Pulmonary artery endothelial cell (primary cell): ENCODE measurements around the gene LAMA1. TPM values are rescaled to one million over a fixed set of nuclear protein-coding genes. Genes with fewer than 3 reads are reported as not detected.
"Not testable (repeated sequence)": the region's sequence is repeated elsewhere in the genome, so short reads cannot be mapped to it uniquely, and the experiment has no call there.

Experiments
- DNase-seq: peaks from one replicate; pipeline ENCODE4 v3.0.0-alpha.2; 2011; ENCODE audit warnings: low read depth, low spot score
- total RNA-seq: library from RNA; depleted of rRNA; stranded (reverse); fragments of >200 nt; gene quantifications from 2 replicates; pipeline ENCODE4 v1.2.3, GENCODE V29; 2014

Gene LAMA1, protein sequence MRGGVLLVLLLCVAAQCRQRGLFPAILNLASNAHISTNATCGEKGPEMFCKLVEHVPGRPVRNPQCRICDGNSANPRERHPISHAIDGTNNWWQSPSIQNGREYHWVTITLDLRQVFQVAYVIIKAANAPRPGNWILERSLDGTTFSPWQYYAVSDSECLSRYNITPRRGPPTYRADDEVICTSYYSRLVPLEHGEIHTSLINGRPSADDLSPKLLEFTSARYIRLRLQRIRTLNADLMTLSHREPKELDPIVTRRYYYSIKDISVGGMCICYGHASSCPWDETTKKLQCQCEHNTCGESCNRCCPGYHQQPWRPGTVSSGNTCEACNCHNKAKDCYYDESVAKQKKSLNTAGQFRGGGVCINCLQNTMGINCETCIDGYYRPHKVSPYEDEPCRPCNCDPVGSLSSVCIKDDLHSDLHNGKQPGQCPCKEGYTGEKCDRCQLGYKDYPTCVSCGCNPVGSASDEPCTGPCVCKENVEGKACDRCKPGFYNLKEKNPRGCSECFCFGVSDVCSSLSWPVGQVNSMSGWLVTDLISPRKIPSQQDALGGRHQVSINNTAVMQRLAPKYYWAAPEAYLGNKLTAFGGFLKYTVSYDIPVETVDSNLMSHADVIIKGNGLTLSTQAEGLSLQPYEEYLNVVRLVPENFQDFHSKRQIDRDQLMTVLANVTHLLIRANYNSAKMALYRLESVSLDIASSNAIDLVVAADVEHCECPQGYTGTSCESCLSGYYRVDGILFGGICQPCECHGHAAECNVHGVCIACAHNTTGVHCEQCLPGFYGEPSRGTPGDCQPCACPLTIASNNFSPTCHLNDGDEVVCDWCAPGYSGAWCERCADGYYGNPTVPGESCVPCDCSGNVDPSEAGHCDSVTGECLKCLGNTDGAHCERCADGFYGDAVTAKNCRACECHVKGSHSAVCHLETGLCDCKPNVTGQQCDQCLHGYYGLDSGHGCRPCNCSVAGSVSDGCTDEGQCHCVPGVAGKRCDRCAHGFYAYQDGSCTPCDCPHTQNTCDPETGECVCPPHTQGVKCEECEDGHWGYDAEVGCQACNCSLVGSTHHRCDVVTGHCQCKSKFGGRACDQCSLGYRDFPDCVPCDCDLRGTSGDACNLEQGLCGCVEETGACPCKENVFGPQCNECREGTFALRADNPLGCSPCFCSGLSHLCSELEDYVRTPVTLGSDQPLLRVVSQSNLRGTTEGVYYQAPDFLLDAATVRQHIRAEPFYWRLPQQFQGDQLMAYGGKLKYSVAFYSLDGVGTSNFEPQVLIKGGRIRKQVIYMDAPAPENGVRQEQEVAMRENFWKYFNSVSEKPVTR (N-terminal part only)
- under 0.01 and 0.07 TPM in 2 replicates for total RNA-seq

DNA sequence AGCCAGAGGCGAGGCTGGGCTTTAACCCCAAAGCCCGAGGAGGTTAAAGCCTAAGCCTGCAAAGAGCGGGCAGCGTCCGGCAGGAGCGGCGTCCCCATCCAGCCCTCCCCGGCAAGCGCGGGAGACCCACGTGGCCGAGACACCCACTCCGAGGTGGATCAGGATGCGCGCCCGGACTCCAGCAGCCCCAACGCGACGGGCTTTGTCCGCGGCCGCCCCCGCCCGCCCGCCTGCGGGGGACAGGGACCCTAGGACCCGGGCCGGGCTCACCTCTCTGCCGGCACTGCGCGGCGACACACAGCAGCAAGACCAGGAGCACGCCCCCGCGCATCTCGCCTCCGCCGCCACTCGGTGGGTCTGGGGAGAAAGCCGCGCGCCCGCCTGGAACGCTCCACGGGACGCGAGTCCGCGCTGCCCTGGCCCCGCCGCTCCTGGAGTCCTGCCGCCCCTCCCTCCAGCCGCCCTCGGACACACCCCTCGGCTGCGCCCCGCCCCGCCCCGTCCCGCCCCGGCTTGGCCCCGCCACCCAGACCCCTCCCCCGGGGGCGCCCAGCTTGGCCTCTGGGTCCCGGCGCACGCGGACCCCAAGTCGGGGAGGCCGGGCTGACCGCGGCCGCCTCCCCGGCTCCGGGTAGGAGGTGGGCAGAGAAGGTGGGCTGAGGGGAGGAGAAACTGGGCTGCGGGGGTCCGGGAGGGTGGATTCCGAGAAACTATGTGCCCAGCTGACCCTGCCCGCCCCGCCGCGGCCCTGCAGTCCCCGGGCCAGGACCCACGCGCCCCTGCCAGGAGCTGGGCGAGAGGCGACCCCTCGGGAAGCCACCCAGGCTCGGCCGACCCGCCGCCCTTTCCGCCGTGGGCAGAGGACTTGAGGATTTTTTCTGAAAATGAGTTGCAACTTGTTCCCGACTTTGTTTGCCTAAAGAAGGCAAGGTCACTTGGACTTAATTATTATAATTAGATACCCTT, at the start of gene LAMA1:
LAMA1 (minus strand) TSS at position 408 of the 966 bp plus-strand sequence; CDS start at position 331, 77 bp downstream.
- DNase-seq = no peak

DNA sequence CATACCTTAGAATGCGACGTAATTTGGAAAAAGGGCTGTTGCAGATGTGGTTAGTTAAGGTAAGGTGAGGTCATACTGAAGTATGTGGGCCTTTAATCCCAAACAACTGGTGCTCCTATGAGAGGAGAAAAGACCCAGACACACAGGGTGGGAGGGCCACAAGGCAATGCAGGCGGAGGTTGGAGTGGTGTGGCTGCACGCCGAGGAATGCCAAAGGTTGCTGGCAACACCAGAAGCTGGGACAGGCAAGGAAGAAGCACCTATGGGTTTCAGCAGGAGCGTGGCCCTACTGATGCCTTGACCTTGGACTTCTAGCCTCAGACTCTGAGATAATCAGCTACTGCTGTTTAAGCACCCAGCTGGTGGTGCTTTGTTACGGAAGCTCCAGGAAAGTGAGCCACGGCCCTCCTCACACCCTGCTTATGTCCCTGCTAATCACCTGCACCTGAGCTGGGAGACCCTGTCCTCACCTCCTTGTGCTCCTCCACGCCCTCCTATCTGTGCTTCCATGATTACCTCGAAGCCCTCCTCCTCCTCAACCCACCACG, 48.3 kb upstream of the LAMA1 start:
- DNase-seq = no peak

DNA sequence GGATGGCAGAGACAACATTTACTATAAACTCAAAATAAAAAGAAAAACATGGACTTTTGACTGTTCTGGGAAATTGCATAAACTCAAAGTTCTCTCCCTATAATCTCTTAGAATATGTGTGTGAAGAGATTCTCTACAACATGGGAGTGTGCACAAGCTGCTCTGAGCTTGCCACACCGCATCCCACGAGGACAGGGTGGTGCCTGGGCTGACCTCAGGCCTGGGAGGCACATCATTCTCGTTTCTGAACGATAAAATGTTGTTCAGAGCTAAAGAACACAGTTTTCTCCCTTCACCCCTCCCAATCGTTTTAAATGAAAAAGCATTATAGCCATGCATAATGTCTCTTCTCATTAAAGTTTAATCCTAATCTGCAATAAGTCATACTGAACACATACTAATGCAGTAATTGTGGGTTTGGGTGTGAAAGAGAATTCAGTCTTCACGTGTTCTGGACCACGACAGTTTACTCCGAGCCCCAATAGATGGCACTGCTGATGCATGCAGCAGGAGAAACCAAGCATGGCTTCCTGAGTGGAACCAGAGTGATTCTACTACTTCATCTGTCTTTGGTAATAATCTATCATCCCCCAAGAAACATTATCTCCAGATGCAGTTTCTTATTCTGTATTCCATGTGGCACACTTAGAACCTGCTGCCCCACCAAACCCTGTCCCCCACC, 46.9 kb upstream of the LAMA1 start:
- no peak for DNase-seq

DNA sequence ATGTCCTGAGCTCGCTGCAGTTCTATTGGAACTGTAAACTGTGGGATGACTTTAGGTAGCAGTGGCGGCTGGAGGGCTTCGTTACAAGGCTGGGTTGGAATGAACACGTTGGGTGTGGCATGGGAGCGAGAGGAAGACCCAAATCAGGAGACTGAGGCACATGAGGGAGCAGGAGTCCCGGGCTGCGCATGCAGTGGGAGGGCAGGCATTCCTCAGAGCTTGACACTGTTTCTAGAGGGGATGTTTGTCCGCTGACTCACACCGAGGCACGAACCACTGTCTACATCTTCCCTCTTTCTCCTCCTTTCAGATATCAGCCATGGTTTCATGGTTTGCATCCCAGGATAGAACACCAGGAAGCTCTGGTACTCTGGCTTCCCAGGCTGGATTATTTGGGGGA, 40.6 kb upstream of the LAMA1 start:
- DNase-seq = no peak

DNA sequence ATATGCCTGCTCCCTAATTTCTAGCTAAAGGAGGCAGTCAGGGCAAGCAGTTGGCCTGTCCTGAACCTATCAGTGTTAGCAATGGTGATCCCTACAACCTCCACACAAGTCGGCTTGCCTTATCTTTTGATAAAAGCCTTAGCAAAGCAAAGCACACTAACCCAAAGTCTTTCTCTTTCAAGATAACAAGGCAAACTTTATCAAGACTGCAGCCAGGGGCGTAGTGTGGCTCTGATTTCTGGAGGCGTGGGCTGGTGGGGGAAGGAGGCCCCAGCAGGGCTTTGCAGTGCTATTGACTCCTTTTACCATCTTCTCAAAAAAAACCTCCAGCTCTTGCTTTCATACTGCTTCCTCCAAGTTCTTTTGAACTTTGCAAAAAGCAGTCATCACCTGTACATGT, 40.2 kb upstream of the LAMA1 start:
- DNase-seq = no peak

DNA sequence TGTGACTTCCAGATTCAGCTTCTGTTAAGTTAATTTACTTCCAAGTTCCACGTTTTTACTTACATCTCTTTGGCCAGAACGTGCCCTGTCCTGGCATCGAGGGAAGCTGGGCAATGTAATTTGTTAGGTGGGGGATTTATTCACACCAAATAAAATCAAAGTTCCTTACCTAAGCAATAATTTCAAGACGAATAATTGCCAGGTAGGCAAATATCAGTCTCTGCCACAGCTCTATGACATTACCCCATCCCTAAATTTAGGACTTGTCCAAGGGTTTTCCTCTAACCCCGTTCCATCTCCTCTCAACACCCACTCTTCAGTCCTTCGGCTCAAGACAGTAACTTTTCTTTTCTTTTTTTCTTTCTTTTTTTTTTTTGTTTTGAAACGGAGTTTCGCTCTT, 38.3 kb upstream of the LAMA1 start:
- DNase-seq = no peak

DNA sequence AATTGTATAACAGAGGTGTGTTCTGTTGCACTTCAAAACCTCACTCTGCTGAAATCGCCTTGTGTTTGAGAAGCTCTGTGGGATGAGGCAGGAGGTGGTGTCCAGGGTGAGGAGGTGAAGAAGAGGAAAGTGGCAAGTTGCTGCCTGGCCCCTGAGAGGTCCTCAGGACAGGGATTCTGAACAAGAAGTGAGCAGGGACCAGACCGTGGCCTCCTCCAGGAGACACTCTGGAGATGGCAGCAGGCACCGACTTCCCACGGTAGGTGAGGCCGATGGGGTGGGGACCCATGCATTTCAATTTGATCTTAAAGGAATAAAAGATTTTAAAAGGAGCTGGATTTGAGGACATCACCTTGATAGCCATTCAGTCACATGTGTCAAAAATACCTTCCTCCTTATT, 37.5 kb upstream of the LAMA1 start:
- no peak for DNase-seq

DNA sequence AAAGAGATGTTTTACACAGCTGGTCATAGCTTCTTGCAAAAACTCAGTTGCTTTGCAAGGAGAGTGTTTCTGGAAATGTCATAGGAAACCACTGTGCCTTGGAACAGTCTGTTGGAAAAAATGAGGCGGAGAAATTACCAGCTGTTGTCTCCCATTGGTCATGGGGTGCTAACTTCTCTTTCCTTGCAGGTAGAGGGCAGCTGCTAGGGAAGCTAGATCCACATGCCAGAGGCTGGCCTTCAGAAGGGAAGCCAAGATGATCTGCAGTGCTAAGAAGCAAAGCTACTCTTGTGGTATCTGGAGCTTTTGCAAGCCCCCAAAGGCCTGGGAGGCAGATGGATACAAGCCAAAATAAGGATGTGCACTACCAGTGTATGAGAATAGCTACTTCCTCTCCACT, 34.8 kb upstream of the LAMA1 start:
- DNase-seq = no peak

DNA sequence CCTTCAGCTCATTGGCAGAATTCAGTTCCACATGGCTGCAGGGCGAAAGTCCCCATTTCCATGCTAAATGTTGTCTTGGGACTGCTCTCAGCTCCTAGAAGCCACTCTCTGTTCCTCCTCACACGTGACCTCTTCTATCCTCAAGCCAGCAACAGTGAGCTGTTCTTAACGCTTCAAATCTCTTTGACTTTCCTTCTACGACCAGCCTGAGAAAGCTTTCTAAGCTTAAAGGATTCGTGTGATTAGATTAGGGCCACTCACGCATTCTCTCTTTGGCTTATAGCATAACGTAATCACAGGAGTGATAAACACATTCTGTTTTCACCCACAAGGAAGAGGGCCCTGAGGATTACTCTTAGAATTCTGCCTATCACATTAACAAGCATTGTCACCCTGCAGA, 29.8 kb upstream of the LAMA1 start:
- DNase-seq = no peak

DNA sequence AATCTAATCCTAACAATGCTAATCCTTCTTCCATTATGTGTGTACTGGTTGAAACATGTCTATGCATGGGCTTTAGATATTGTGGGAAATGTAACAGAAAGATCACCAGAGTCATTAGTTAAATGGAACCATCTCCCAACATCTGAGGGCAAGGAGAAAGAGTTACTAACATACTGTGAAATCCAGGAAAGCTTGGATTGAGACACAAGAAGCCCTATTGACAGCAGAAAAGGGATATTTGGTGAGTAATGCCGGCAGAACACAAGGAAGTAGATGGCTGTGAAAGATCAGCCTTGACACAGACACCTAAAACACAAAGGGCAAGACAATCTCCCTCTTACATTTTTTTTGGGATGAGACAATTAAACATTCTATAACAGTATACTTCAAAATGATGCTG, 28.5 kb upstream of the LAMA1 start:
- no peak for DNase-seq

DNA sequence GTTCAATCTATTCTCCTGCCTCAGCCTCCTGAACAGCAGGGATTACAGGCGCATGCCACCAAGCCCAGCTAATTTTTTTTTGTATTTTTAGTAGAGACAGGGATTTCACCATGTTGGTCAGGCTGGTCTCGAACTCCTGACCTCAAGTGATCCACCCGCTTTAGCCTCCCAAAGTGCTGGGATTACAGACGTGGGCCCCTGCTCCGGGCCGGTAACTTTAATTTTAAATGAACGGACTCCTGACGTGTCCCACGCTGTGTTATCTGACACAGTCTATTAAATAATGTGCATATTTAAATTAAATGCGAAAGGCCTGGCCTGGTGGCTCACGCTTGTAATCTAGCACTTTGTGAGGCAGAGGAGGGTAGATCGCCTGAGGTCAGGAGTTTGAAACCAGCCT, 27.3 kb upstream of the LAMA1 start:
- not testable (repeated sequence) for DNase-seq

DNA sequence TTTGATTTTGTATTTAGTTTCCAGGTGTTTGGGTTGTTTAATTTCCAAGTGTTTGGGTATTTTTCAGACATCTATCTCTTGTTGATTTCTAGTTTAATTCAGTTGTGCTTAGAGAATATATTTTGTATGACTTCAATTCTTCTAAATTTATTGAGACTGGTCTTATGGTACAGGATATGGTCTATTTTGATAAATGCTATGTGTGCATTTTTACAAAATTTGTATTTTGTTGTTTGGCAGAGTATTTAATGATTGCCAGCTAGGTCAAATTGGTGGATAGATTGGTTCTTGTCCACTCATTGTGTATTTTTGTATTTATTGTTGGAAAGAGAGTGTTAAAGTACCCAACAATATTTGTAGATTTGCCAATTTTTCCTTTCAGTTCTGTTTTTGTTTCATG, 23.7 kb upstream of the LAMA1 start:
- DNase-seq = no peak

DNA sequence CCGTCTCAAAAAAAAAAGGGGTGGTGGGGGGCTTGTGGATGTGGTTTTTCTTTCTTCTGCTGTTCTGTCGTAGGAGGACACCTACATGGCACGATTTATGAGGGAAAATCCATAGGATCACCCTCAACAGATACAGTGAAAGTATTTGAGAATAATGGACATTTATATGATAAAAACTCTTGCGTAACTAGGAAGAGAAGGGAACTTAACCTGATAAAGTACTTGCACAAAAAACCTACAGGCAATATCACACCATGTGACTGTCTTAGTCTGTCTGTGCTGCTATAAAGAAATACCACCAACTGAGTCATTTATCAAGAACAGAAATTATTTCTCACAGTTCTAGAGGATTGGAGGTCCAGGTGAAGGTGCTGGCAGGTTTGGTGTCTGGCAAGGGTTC, 21.8 kb upstream of the LAMA1 start:
- DNase-seq = no peak

DNA sequence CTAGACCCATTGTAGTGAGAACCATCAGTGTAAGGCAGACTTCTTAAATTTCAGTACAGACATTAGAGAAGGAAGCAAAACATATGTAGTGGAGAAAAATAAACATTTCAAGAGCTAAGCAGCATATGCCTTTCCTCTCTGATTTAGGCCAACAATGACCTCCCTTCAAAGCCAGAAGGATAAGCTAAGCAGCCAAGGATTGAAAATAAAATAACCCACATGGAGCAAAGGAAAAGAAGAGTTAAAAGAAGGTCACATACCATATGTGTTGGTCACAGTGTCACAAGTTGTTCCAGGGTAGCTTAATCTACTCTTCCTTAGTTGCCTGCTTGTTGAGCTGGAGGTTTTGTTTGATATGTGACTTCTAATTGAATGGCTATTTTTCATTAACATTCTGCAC, 15.6 kb upstream of the LAMA1 start:
- DNase-seq = no peak

DNA sequence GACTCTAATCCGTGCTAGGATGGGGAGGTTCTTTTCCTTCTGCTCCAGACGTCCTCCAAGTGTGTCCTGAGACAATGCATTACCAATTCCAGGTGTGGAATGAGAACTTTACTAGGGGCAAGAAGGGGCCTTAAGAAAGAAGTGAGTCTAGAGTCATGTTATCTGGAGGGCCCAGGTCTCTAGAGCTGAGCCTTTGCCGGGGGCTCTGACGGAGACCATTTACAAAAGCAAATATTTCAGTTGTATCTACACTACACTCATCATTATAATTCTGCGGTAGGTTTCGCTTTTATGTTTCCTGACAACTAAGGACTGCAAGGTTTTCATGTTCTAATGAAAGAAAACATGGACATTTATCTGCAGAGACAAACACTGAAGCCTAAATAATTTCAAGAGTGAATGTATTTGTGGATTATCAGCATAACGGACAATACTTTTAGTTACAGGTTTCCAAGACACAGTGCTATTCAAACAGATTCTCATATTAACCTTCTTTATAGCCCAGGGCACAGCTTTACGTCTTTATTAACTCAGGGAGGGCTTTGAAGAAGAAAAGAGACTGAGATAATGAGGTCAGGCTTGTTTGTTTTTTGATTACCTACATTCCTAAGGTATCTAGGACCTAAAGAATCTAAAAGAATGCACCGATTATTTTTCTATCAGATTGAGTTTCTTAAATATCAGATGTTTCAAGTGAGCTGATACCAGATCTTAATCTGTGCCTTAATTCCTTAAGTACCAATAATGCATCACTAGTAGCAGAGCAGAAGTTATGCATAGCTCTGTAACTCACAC, 15.0 kb upstream of the LAMA1 start:
- DNase-seq = no peak

DNA sequence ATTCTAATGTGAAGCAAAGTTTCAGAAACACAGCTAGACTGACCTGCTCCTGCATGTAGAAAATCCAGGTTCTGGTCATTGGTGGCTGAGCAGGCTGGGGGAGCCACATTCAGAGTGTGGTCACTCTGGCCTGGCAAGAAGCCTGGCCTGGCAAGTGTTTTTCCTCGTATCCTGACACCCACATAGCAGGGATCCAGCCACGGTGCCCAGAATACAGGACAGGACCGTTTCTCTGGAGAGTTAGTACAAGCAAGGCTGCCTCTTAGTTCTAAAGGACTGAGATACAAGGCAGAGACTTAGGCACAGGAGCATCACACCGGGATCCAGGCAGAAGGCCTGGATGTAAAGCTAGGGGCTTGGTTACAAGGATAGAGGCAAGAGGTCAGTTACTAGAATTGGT, 4.8 kb upstream of the LAMA1 start:
- no peak for DNase-seq

DNA sequence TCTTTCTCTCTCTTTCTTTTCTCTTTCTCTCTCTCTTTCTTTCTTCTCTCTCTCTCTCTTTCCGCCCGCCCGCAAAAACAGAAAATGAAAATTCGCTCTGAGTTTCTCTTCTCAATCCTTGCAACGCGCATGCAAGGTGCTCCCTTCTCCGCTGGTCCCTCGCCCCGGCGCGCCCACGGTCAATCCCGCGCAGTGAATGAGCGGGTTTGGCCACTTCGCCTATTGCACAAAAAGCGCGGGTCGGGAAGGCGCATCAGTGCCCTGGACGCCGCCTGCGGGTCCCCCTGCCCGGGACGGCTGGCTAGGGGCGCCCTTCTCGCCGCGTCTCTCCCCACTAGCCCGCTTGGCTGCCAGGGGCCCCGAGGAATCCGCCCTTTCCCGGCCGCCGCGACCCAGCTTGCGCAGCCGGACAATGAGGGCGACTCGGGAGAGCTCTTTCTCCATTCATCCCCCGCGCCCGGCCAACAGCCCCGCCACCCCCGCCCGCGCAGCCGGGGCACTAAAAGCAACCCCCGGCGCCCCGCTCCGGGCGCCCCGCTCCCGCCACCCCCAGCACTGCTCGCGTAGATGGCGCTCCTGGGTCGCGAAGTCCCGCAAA, 706 bp downstream of the LAMA1 start:
- no peak for DNase-seq

DNA sequence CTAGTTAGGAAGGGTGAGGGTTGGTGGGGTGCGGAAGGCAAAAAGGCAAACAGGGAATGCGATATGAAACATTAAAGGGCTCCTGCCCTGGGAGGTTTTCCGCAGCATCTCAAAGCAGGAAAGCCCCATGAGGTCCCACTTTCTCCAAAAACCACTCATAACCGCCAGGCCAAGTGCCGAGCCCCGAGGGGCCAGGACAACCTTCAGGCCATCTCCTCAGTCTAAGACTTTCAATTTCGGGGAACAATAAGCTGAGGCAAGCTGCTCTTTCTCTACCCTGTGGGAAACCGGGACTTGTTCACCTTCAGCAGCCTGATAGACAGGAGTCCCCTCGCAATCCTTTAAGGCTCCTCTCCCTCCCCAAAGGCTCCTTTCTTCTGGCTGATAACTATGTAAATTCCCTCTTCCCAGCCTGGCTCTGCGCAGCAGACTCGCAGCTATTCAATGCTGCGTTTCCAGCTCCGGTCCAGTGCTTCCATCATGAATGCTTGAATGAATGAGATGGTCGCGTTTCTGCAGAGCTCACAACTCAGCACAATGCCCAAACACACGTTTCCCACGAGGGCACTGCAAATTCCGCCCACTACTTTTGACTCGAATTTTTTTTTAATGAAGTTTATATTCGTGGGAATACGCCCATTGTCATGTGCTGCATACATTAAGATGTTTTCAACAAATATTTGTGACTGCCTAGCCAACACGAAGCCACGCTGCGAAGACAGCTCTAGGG, 1.4 kb downstream of the LAMA1 start:
- DNase-seq = no peak
